Erythroblast (primary cell): ENCODE data around the gene STH.

Experiments used
- GATA1 ChIP-seq: IDR thresholded peaks from 2 replicates; pipeline ENCODE4 v1.6.1; 2011; ENCODE audit warnings: low read depth, mild to moderate bottlenecking, control low read depth, low read length, moderate library complexity
- POLR2A ChIP-seq: IDR thresholded peaks from 2 replicates; pipeline ENCODE4 v1.6.1; 2011; ENCODE audit warnings: mild to moderate bottlenecking, low read length

DNA sequence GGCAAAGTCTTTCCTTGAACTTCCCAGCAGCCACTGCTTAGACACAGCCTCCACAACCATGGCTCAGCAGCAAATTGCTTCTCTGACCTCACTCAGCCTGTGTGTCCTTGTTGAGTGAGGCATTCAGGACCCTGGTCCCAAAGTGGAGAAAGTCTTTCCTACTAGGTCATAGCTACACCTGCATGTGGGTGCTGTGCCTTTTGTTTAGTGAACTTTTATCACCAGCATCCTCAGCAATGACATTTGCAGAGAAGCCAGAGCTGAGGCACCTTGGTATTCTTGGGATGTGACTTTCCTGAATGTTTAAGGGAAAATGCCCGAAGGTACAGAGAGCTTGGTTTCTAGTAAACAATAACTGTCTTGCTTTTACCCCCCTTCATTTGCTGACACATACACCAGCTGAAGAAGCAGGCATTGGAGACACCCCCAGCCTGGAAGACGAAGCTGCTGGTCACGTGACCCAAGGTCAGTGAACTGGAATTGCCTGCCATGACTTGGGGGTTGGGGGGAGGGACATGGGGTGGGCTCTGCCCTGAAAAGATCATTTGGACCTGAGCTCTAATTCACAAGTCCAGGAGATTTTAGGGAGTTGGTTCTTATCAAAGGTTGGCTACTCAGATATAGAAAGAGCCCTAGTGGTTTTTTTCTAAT is 20.9 kb upstream of the STH start:
- no peak for TF ChIP-seq POLR2A
- TF ChIP-seq GATA1 = no peak
